Measurements from ENCODE around the gene TUSC7. TPM values are rescaled to one million over a fixed set of nuclear protein-coding genes. Genes with fewer than 3 reads are reported as not detected.

Gene TUSC7
- total and polyA plus RNA-seq, 2 of the 4 experiments (the other 2 are of a cell fraction), result not detected

DNA sequence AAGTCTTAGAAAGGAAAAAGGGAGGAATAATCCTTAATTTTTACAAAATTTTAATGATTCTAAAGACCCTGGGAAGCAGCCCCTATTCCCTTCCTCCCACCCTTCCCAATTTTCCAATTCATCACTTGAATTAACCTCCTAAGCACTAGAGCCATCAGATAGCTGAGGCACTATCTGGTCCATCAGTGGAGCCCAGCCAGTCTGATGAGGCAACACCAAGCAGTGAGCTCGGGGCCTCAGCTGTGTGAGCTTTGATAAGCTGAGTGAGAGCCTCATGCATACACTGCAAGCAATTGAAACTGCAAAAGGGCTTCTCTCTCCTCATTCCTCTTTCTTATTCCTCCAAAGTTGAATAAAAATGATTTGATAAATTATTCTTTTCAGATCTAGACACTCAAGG is 31.9 kb downstream of the TUSC7 start:
- H3K9me3 ChIP-seq (ENCODE audit: control insufficient read depth, insufficient read depth, low read length), result no peaks in the 10 kb centered on the region
- no peak overlapping the region for H2BK5ac ChIP-seq (ENCODE audit: low read depth, low read length, poor library complexity, severe bottlenecking)
- H4K20me1 ChIP-seq (ENCODE audit: insufficient read depth, low read length), result no peaks in the 10 kb centered on the region
- H3K4ac ChIP-seq (ENCODE audit: low read depth, low read length), result no peak overlapping the region
- H2AK9ac ChIP-seq (replicated peaks; ENCODE audit: low read depth, low read length, poor library complexity), result no peak overlapping the region
- DNase-seq, result no peak
- no CpG with 5 or more reads among the region's 1 CpG for WGBS, 2 experiments (ENCODE audit: extremely low coverage in 2 of 2, insufficient read length in 1 of 2)
- H3K4me3 ChIP-seq (ENCODE audit: insufficient read depth, low read depth, low read length), result no peak overlapping the region
- no TSS peak for BruUV-seq (replicated peaks)
- no peaks in the 10 kb centered on the region for H3K79me1 ChIP-seq (ENCODE audit: low read depth in 1 of 2, low read length in 2 of 2)
- no peak overlapping the region for H3K23ac ChIP-seq (ENCODE audit: low read depth, low read length)
- no peaks in the 10 kb centered on the region for H3K4me1 ChIP-seq (ENCODE audit: control insufficient read depth, insufficient read depth, low read length)
- no peak overlapping the region for H3K14ac ChIP-seq (replicated peaks; ENCODE audit: low read depth, low read length)
- no peak overlapping the region for H3K27ac ChIP-seq (ENCODE audit: insufficient read depth, low read length)
- dilution Hi-C loops (cut with HindIII; ENCODE audit: low sequenced_read_pairs, unreplicated experiment) (no loop called here), intact Hi-C loops (cut with micrococcal nuclease) (no loop called here), in situ Hi-C loops (cut with MboI; ENCODE audit: low sequenced_read_pairs) (no loop called here)
- H2BK15ac ChIP-seq (ENCODE audit: low read depth, low read length), result no peak overlapping the region
- no peak overlapping the region for H4K5ac ChIP-seq (ENCODE audit: low read depth, low read length)
- no peak overlapping the region for H2AK5ac ChIP-seq (ENCODE audit: low read depth, low read length)
- TF ChIP-seq, protein P1, sequence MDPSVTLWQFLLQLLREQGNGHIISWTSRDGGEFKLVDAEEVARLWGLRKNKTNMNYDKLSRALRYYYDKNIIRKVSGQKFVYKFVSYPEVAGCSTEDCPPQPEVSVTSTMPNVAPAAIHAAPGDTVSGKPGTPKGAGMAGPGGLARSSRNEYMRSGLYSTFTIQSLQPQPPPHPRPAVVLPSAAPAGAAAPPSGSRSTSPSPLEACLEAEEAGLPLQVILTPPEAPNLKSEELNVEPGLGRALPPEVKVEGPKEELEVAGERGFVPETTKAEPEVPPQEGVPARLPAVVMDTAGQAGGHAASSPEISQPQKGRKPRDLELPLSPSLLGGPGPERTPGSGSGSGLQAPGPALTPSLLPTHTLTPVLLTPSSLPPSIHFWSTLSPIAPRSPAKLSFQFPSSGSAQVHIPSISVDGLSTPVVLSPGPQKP (IDR thresholded peaks at IDR 0.05; ENCODE audit: borderline replicate concordance, low read depth, low read length), result no peak
- TF ChIP-seq, protein P2, sequence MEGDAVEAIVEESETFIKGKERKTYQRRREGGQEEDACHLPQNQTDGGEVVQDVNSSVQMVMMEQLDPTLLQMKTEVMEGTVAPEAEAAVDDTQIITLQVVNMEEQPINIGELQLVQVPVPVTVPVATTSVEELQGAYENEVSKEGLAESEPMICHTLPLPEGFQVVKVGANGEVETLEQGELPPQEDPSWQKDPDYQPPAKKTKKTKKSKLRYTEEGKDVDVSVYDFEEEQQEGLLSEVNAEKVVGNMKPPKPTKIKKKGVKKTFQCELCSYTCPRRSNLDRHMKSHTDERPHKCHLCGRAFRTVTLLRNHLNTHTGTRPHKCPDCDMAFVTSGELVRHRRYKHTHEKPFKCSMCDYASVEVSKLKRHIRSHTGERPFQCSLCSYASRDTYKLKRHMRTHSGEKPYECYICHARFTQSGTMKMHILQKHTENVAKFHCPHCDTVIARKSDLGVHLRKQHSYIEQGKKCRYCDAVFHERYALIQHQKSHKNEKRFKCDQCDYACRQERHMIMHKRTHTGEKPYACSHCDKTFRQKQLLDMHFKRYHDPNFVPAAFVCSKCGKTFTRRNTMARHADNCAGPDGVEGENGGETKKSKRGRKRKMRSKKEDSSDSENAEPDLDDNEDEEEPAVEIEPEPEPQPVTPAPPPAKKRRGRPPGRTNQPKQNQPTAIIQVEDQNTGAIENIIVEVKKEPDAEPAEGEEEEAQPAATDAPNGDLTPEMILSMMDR (conservative IDR thresholded peaks at IDR 0.05; ENCODE audit: low read depth, low read length), result no peak
- no peak overlapping the region for H2BK120ac ChIP-seq (ENCODE audit: low read depth, low read length)
- no peaks in the 10 kb centered on the region for H3K9me1 ChIP-seq (ENCODE audit: insufficient read depth, low read length)
- no peak overlapping the region for H3K9ac ChIP-seq (ENCODE audit: low read depth, low read length)
- no peaks in the 10 kb centered on the region for H3K27me3 ChIP-seq (ENCODE audit: control insufficient read depth, insufficient read depth, low read length)
- CTCF ChIA-PET, result no interaction called here
- H2AFZ ChIP-seq (replicated peaks; ENCODE audit: low read length, poor library complexity), result no peak overlapping the region
- no peak overlapping the region for H3K56ac ChIP-seq (ENCODE audit: extremely low read depth, insufficient read depth, low read length)
- H3K4me2 ChIP-seq (ENCODE audit: low read depth, low read length), result no peak overlapping the region
- no peaks in the 10 kb centered on the region for H3K36me3 ChIP-seq (ENCODE audit: control insufficient read depth, insufficient read depth, low read length)
- POLR2A ChIA-PET (ENCODE audit: unreplicated experiment), result no interaction called here
- H4K8ac ChIP-seq (ENCODE audit: low read depth in 2 of 2, low read length in 2 of 2), result no peak overlapping the region
- ATAC-seq (ENCODE audit: low read depth), result no peak
- H4K91ac ChIP-seq (ENCODE audit: insufficient read depth, low read depth, low read length), result no peak overlapping the region
- no peak overlapping the region for H2BK20ac ChIP-seq (ENCODE audit: low read depth, low read length)
- no peak overlapping the region for H3K18ac ChIP-seq (ENCODE audit: low read depth, low read length)
